Right atrium auricular region (tissue), 2 donors: ENCODE results near the gene SERPINE2. TPM values are rescaled to one million over a fixed set of nuclear protein-coding genes. Genes with fewer than 3 reads are reported as not detected.

ENCODE experiments used
- DNase-seq: peaks from one replicate; pipeline ENCODE4 v3.0.0-alpha.2; 2019; ENCODE audit warnings: low spot score
- H3K27ac ChIP-seq, 2 donors: fragments of 200-600 bp; sonication (generic); 1 replicate in 1 of 2; 2 replicates in 1 of 2; pipeline ENCODE4 v1.5.1; 2016 to 2019
- H3K27me3 ChIP-seq, 2 donors: fragments of 200-600 bp; sonication (generic); one replicate each; pipeline versions ENCODE4 v1.5.1 to v1.6.0; 2017 to 2019
- H3K36me3 ChIP-seq: fragments of 200-600 bp; sonication (generic); one replicate; pipeline ENCODE4 v1.5.1; 2016
- H3K4me1 ChIP-seq, 2 donors: fragments of 200-600 bp; sonication (generic); one replicate each; pipeline versions ENCODE4 v1.5.1 to v1.6.0; 2017 to 2019
- H3K4me3 ChIP-seq, 2 donors: fragments of 200-600 bp; sonication (generic); 1 replicate in 1 of 2; 2 replicates in 1 of 2; pipeline ENCODE4 v1.5.1; 2017 to 2019; ENCODE audit warnings: mild to moderate bottlenecking in 1 of 2, moderate library complexity in 1 of 2
- H3K9me3 ChIP-seq, 2 donors: fragments of 200-600 bp; sonication (generic); one replicate each; pipeline ENCODE4 v1.5.1; 2019
- total RNA-seq, 2 donors: library from RNA; depleted of rRNA; stranded (reverse); fragments of >200 nt; gene quantifications; one replicate each; pipeline ENCODE4 v1.1.0, GENCODE V29; 2016
- TF ChIP-seq, protein P1 (sequence below), 2 donors: fragments of 200-600 bp; sonication (generic); IDR thresholded peaks; one replicate each; pipeline ENCODE4 v1.5.1; 2019; ENCODE audit warnings: antibody characterized with exemption in 2 of 2

The SERPINE2 gene
- total RNA-seq, 2 donors from 2014 or later, result 20.2 to 54.3 TPM

- Histone ChIP-seq H3K27ac (no peak overlapping the region), H3K4me3 (no peak overlapping the region), H3K36me3 (no peaks in the 10 kb centered on the region), H3K9me3 (no peaks in the 10 kb centered on the region), H3K27me3 (no peaks in the 10 kb centered on the region), H3K4me1 (no peaks in the 10 kb centered on the region)
- DNase-seq, result no peak
- TF ChIP-seq, protein P1, sequence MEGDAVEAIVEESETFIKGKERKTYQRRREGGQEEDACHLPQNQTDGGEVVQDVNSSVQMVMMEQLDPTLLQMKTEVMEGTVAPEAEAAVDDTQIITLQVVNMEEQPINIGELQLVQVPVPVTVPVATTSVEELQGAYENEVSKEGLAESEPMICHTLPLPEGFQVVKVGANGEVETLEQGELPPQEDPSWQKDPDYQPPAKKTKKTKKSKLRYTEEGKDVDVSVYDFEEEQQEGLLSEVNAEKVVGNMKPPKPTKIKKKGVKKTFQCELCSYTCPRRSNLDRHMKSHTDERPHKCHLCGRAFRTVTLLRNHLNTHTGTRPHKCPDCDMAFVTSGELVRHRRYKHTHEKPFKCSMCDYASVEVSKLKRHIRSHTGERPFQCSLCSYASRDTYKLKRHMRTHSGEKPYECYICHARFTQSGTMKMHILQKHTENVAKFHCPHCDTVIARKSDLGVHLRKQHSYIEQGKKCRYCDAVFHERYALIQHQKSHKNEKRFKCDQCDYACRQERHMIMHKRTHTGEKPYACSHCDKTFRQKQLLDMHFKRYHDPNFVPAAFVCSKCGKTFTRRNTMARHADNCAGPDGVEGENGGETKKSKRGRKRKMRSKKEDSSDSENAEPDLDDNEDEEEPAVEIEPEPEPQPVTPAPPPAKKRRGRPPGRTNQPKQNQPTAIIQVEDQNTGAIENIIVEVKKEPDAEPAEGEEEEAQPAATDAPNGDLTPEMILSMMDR (IDR thresholded peaks at IDR 0.05), result no peak
These were observed 44.6 kb upstream of the SERPINE2 start for GRCh38 chr2:224083638-224084037.

- Histone ChIP-seq H3K36me3 (no peaks in the 10 kb centered on the region), H3K27ac (no peak overlapping the region), H3K9me3 (no peaks in the 10 kb centered on the region), H3K4me3 (no peak overlapping the region), H3K27me3 (no peaks in the 10 kb centered on the region), H3K4me1 (no peaks in the 10 kb centered on the region)
- TF ChIP-seq, protein P1 (IDR thresholded peaks at IDR 0.05), result no peak
- no peak for DNase-seq
These were observed 39.6 kb upstream of the SERPINE2 start for GRCh38 chr2:224078656-224079055.

DNA sequence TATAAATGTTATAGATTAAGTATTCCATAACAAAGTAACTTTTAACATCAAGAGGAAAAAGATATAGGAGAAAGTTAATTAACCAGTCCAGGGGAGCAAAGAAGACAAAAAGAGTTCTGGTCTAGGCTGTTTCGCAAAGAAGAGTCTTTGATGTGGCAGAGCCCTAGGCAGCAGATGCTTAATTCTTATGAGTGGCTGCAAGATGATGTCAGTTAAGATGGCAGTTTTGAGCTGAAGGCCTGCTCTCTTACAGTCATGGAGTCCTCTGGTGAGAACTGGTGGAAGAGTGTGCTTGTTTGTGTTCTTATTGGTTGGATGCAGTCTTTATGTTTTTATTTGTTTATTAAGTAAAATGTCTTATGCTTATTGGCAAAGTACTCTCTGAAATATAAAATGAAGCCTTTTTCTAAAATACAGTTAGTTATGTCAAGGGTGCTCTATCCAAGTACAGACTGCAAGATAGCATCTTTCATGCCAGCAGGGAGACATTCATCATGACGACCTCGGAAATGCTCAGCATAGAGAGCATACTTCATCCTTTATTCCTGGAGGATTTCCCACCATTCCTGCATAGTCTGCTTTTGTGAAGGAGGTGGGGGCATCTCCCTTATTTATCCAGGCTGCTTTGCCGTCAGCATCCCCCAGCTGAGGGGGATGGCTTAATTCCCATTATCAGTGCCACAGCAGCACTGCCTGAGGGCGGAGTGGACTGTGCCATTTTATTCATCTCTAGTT lies 38.9 kb upstream of the SERPINE2 start:
- Histone ChIP-seq H3K36me3 (no peaks in the 10 kb centered on the region), H3K4me1 (no peaks in the 10 kb centered on the region)

DNA sequence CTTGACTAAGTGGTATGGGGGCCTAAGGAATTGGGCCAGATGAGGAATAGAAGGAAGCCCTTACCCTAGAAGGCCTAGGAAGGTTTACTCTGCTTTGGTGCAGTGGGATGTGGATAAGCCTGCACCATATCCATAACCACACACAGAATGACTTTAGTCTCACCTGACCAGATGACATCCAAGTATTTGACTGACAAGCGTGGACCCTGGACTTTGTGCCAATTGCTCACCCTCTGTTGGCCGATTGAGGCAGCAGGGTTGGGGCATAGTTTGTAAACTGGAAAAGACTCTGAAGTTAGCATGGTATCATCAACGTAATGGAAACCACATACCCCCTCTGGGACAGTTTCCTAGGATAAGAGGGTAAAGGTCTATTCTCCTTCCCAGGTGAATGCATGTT lies 36.5 kb upstream of the SERPINE2 start:
- no peak overlapping the region for H3K4me3 ChIP-seq
- H3K27ac ChIP-seq, result no peak overlapping the region
- no peak for DNase-seq
- no peaks in the 10 kb centered on the region for H3K36me3 ChIP-seq
- H3K9me3 ChIP-seq, result no peaks in the 10 kb centered on the region
- no peaks in the 10 kb centered on the region for H3K4me1 ChIP-seq
- TF ChIP-seq, protein P1 (IDR thresholded peaks at IDR 0.05), result no peak
- no peaks in the 10 kb centered on the region for H3K27me3 ChIP-seq

More for the DNA sequence above, 38.9 kb upstream of the SERPINE2 start:
- DNase-seq, result no peak
- no peaks in the 10 kb centered on the region for H3K9me3 ChIP-seq
- H3K27me3 ChIP-seq, result no peaks in the 10 kb centered on the region
- TF ChIP-seq, protein P1 (IDR thresholded peaks at IDR 0.05), result no peak
- no peak overlapping the region for H3K4me3 ChIP-seq
- H3K27ac ChIP-seq, result no peak overlapping the region

- Histone ChIP-seq H3K27ac (peak overlapping the region in 1 of 2 donors; percentile 57), H3K9me3 (no peaks in the 10 kb centered on the region), H3K4me1 (no peaks in the 10 kb centered on the region), H3K4me3 (no peak overlapping the region), H3K27me3 (no peaks in the 10 kb centered on the region), H3K36me3 (no peaks in the 10 kb centered on the region)
- TF ChIP-seq, protein P1 (IDR thresholded peaks at IDR 0.05), result no peak
- no peak for DNase-seq
These were observed 34.6 kb upstream of the SERPINE2 start for GRCh38 chr2:224073676-224074075.
